ENCODE measurements around the gene DNAJB1. TPM values are rescaled to one million over a fixed set of nuclear protein-coding genes. Genes with fewer than 3 reads are reported as not detected.
A peak's percentile ranks its signal among the peaks of the same experiment; 100 is the strongest.

Gene DNAJB1
- total RNA-seq, 1 donor from 2014 or later, result 92.5 TPM

- TF ChIP-seq CTCF (IDR thresholded peaks at IDR 0.05), result peak; percentile 100
These were observed 45.8 kb downstream of the DNAJB1 start for GRCh38 chr19:14472202-14472938.

GRCh38 chr19:14471436-14472187, 46.6 kb downstream of the DNAJB1 start:
- Histone ChIP-seq H3K27me3 (ENCODE audit: low read depth) (peaks cover 26% of the 10 kb centered on the region), H3K27ac (no peak overlapping the region), H3K4me1 (peaks cover 25% of the 10 kb centered on the region), H3K9me3 (no peaks in the 10 kb centered on the region), H3K36me3 (peaks cover 50% of the 10 kb centered on the region), H3K4me3 (no peak overlapping the region)
- no peak for ATAC-seq
- TF ChIP-seq CTCF (IDR thresholded peaks at IDR 0.05), result no peak
- DNase-seq, result no peak
- intact Hi-C loops (cut with DNase I), result no loop called here

More at GRCh38 chr19:14472202-14472938, 45.8 kb downstream of the DNAJB1 start:
- peaks cover 32% of the 10 kb centered on the region for H3K4me1 ChIP-seq
- intact Hi-C loops (cut with DNase I), result no loop called here
- H3K9me3 ChIP-seq, result no peaks in the 10 kb centered on the region
- DNase-seq, result peak; percentile 83
- peaks cover 26% of the 10 kb centered on the region for H3K27me3 ChIP-seq (ENCODE audit: low read depth)
- peak overlapping the region; percentile 39 for H3K4me3 ChIP-seq
- ATAC-seq, result peak; percentile 68 to 73
- peaks cover 45% of the 10 kb centered on the region for H3K36me3 ChIP-seq
- H3K27ac ChIP-seq, result no peak overlapping the region

- TF ChIP-seq CTCF (IDR thresholded peaks at IDR 0.05), result no peak
- Histone ChIP-seq H3K9me3 (no peaks in the 10 kb centered on the region), H3K4me1 (peaks cover 20% of the 10 kb centered on the region), H3K27me3 (ENCODE audit: low read depth) (peaks cover 24% of the 10 kb centered on the region), H3K36me3 (peaks cover 64% of the 10 kb centered on the region), H3K4me3 (no peak overlapping the region), H3K27ac (no peak overlapping the region)
- no peak for ATAC-seq
- no peak for DNase-seq
- intact Hi-C loops (cut with DNase I), result no loop called here
These were observed 47.9 kb downstream of the DNAJB1 start for GRCh38 chr19:14470031-14470876.

GRCh38 chr19:14467816-14468215, 50.4 kb downstream of the DNAJB1 start:
- Histone ChIP-seq H3K4me1 (peaks cover 9% of the 10 kb centered on the region), H3K4me3 (no peak overlapping the region), H3K9me3 (no peaks in the 10 kb centered on the region), H3K27ac (no peak overlapping the region), H3K36me3 (peaks cover 88% of the 10 kb centered on the region), H3K27me3 (ENCODE audit: low read depth) (peaks cover 6% of the 10 kb centered on the region)
- intact Hi-C loops (cut with DNase I), result no loop called here
- ATAC-seq (no peak), DNase-seq (no peak)
- no peak for TF ChIP-seq CTCF (IDR thresholded peaks at IDR 0.05)

- no peak for TF ChIP-seq CTCF (IDR thresholded peaks at IDR 0.05)
- intact Hi-C loops (cut with DNase I), result no loop called here
- ATAC-seq, result no peak
- peaks cover 92% of the 10 kb centered on the region for H3K36me3 ChIP-seq
- peaks cover 6% of the 10 kb centered on the region for H3K4me1 ChIP-seq
- no peak for DNase-seq
- no peaks in the 10 kb centered on the region for H3K9me3 ChIP-seq
- H3K4me3 ChIP-seq, result no peak overlapping the region
- H3K27me3 ChIP-seq (ENCODE audit: low read depth), result peaks cover 2% of the 10 kb centered on the region
- H3K27ac ChIP-seq, result no peak overlapping the region
These were observed 50.8 kb downstream of the DNAJB1 start for GRCh38 chr19:14467391-14467790.

All from lower lobe of right lung (tissue), 2 donors.